SU-DHL-6 (cell line): ENCODE results near the gene MYLK4.

Experiments used
- H2AFZ ChIP-seq: fragments of 200-600 bp; sonication (generic); 2 replicates; pipeline ENCODE4 v1.6.1; 2014; ENCODE audit warnings: low read depth, mild to moderate bottlenecking, moderate library complexity, mixed read lengths, antibody characterized with exemption, low read length; ENCODE audit not compliant: severe bottlenecking
- H3F3A ChIP-seq: fragments of 200-600 bp; shearing (Covaris generic); 2 replicates; pipeline ENCODE4 v1.6.0; 2016; ENCODE audit warnings: antibody characterized with exemption, mild to moderate bottlenecking; ENCODE audit not compliant: insufficient read depth
- H3K27ac ChIP-seq: fragments of 200-600 bp; sonication (generic); 2 replicates; pipeline ENCODE4 v1.5.1; 2016; ENCODE audit warnings: low read depth, mild to moderate bottlenecking, low read length, moderate library complexity, mixed read lengths
- H3K27me3 ChIP-seq: fragments of 200-600 bp; sonication (generic), shearing (Covaris generic); 2 replicates; pipeline ENCODE4 v1.6.0; 2014; ENCODE audit warnings: mild to moderate bottlenecking, low read length
- H3K36me3 ChIP-seq: fragments of 200-600 bp; sonication (generic); 2 replicates; pipeline ENCODE4 v1.6.1; 2014; ENCODE audit warnings: mild to moderate bottlenecking, low read length, mixed read lengths
- H3K4me2 ChIP-seq: fragments of 300-600, 200-600 bp; shearing (Covaris generic), sonication (generic); 2 replicates; pipeline ENCODE4 v1.6.0; 2014; ENCODE audit warnings: low read length, low read depth, mild to moderate bottlenecking; ENCODE audit not compliant: poor library complexity, severe bottlenecking
- H3K4me3 ChIP-seq: fragments of 200-600 bp; sonication (generic); 2 replicates; pipeline ENCODE4 v1.5.1; 2014; ENCODE audit warnings: antibody characterized with exemption, low read length, mild to moderate bottlenecking, mixed read lengths; ENCODE audit not compliant: insufficient read depth, poor library complexity, severe bottlenecking
- H3K79me2 ChIP-seq: fragments of 200-600 bp; sonication (generic); 2 replicates; pipeline ENCODE4 v1.6.1; 2014; ENCODE audit warnings: mild to moderate bottlenecking, low read length, moderate library complexity; ENCODE audit not compliant: insufficient read depth
- H3K9ac ChIP-seq: fragments of 200-600 bp; sonication (generic); 2 replicates; pipeline ENCODE4 v1.7.0; 2014; ENCODE audit warnings: mild to moderate bottlenecking, low read length
- H3K9me2 ChIP-seq: fragments of 200-600 bp; sonication (generic); replicated peaks from 2 replicates; pipeline ENCODE4 v1.6.1; 2014; ENCODE audit warnings: low read length; ENCODE audit not compliant: insufficient read depth
- H3K9me3 ChIP-seq: fragments of 200-600 bp; sonication (generic); 2 replicates; pipeline ENCODE4 v1.6.1; 2014; ENCODE audit warnings: low read length, mixed read lengths; ENCODE audit not compliant: insufficient read depth
- H4K20me1 ChIP-seq: fragments of 200-600 bp; sonication (generic); 2 replicates; pipeline ENCODE4 v1.6.1; 2014; ENCODE audit warnings: low read depth, mild to moderate bottlenecking, antibody characterized with exemption, low read length, moderate library complexity, mixed read lengths
- EZH2phosphoT487 ChIP-seq: fragments of 200-600 bp; sonication (generic), shearing (Covaris generic); conservative IDR thresholded peaks from 2 replicates; pipeline ENCODE4 v1.6.1; 2018; ENCODE audit warnings: mild to moderate bottlenecking, antibody characterized with exemption, low read length, moderate library complexity, mixed read lengths
- TF ChIP-seq, protein P1 (sequence below): fragments of 200-600 bp; sonication (generic); IDR thresholded peaks from one replicate; pipeline ENCODE4 v1.5.1; 2017; ENCODE audit warnings: antibody characterized with exemption, mild to moderate bottlenecking, low read length, moderate library complexity; ENCODE audit not compliant: insufficient read depth, poor library complexity, severe bottlenecking

The MYLK4 gene

DNA sequence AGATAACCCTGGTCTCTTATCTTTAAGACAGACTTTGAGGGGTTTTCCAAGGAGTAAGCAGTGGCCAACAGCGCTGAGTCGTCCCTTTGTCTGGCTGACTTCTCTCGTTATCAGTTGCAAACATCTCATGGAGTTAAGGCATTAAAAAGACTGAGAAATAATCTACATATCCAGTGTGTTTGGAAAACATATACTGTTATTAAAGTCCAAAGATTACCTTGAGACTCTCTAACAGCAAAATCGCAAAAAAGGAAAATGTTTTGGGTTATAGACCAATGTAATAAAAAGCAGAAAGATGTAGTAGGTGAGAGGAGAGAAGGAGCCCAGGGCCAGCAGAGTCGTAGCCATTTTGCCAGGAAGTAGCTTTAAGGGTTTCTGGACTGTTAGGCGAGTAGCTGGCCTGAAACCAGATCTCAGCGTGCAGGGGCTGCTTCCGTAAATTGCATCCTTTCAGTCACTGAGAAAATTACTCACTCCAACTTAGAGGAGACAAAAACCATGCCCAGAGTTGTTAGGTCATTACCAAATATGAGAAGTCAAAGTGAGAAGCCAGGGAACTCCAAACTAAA, 24.6 kb downstream of the MYLK4 start:
- H2AFZ ChIP-seq = no peak overlapping the region
- H3K27ac ChIP-seq = no peak overlapping the region
- no peaks in the 10 kb centered on the region for H3K9me2 ChIP-seq
- H3K4me3 ChIP-seq = no peak overlapping the region
- no peaks in the 10 kb centered on the region for H3K79me2 ChIP-seq
- H3K4me2 ChIP-seq = no peak overlapping the region
- TF ChIP-seq, protein P1, sequence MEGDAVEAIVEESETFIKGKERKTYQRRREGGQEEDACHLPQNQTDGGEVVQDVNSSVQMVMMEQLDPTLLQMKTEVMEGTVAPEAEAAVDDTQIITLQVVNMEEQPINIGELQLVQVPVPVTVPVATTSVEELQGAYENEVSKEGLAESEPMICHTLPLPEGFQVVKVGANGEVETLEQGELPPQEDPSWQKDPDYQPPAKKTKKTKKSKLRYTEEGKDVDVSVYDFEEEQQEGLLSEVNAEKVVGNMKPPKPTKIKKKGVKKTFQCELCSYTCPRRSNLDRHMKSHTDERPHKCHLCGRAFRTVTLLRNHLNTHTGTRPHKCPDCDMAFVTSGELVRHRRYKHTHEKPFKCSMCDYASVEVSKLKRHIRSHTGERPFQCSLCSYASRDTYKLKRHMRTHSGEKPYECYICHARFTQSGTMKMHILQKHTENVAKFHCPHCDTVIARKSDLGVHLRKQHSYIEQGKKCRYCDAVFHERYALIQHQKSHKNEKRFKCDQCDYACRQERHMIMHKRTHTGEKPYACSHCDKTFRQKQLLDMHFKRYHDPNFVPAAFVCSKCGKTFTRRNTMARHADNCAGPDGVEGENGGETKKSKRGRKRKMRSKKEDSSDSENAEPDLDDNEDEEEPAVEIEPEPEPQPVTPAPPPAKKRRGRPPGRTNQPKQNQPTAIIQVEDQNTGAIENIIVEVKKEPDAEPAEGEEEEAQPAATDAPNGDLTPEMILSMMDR = no peak
- TF ChIP-seq EZH2phosphoT487 = no peak
- no peaks in the 10 kb centered on the region for H3F3A ChIP-seq
- no peaks in the 10 kb centered on the region for H3K36me3 ChIP-seq
- no peak overlapping the region for H3K9ac ChIP-seq
- H3K27me3 ChIP-seq = no peaks in the 10 kb centered on the region
- no peaks in the 10 kb centered on the region for H4K20me1 ChIP-seq
- H3K9me3 ChIP-seq = no peaks in the 10 kb centered on the region

- Histone ChIP-seq H3K4me2 (no peak overlapping the region), H4K20me1 (no peaks in the 10 kb centered on the region), H3K4me3 (no peak overlapping the region), H3K36me3 (no peaks in the 10 kb centered on the region), H3K79me2 (no peaks in the 10 kb centered on the region), H3K9me2 (no peaks in the 10 kb centered on the region), H3K9ac (no peak overlapping the region), H3K9me3 (no peaks in the 10 kb centered on the region), H3K27ac (no peak overlapping the region), H2AFZ (no peak overlapping the region), H3K27me3 (no peaks in the 10 kb centered on the region), H3F3A (no peaks in the 10 kb centered on the region)
- TF ChIP-seq, protein P1 = no peak
- TF ChIP-seq EZH2phosphoT487 = no peak
Measured at GRCh38 chr6:2725364-2725988, 25.2 kb downstream of the MYLK4 start.

DNA sequence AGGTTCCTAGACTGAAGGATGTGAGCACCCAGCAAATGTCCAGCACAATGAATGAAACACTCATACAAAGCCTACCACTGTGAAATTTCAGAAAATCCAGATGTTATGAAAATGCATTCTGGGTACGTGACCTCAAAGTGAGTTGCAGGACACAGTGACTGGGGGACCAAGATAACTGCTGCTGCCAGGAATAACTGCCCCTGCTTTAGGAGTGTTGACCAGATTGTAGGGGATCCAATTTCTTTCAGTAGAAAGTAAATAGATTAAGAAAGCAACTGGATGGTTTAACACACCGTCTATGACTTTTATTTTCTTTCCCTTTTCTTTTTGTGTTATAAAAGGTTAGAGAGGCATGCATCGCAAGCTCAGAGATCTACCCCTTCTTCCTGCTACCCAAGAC, 29.5 kb downstream of the MYLK4 start:
- H3F3A ChIP-seq = no peaks in the 10 kb centered on the region
- TF ChIP-seq, protein P1 = no peak
- no peak for TF ChIP-seq EZH2phosphoT487
- no peak overlapping the region for H3K27ac ChIP-seq

More for the DNA sequence above, 29.5 kb downstream of the MYLK4 start:
- no peak overlapping the region for H3K9ac ChIP-seq
- no peaks in the 10 kb centered on the region for H3K9me3 ChIP-seq
- no peak overlapping the region for H2AFZ ChIP-seq
- no peaks in the 10 kb centered on the region for H3K9me2 ChIP-seq
- no peak overlapping the region for H3K4me3 ChIP-seq
- no peaks in the 10 kb centered on the region for H4K20me1 ChIP-seq
- H3K79me2 ChIP-seq = no peaks in the 10 kb centered on the region
- no peak overlapping the region for H3K4me2 ChIP-seq
- H3K36me3 ChIP-seq = no peaks in the 10 kb centered on the region
- H3K27me3 ChIP-seq = no peaks in the 10 kb centered on the region
